ENCODE results near the gene PDE11A. TPM values are rescaled to one million over a fixed set of nuclear protein-coding genes. Genes with fewer than 3 reads are reported as not detected.

The PDE11A gene
- total RNA-seq, 1 experiment from 2014 or later = 0.13 TPM

DNA sequence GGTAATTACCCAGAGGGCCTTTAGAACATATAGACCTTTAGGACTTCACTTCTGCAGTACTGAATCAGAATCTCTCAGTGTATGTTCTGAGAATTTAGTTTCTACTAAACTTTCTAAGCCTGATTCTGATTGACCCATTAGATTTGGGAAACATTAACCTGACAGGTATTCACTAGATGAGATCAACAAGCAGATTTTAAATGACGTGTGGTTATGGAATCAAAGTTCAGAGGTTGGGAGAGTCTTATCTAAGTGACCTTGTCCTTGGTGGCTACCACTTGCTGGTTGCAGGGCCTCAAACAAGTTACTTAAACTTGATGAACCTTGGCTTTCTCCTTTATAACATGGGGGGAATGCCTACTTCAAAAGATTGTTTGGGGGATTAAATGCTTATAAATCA is 198.7 kb downstream of the PDE11A start:
- no peak overlapping the region for H4K8ac ChIP-seq (replicated peaks; ENCODE audit: insufficient read length, low read depth, low read length)
- H3K56ac ChIP-seq (ENCODE audit: insufficient read length, low read depth, low read length) = no peak overlapping the region
- H3K27ac Mint-ChIP-seq = no peak overlapping the region
- H3K23ac ChIP-seq (ENCODE audit: insufficient read length, low read depth, low read length) = no peak overlapping the region
- H2BK5ac ChIP-seq (ENCODE audit: insufficient read length, low read length) = no peak overlapping the region
- no peaks in the 10 kb centered on the region for H3K9me3 ChIP-seq (ENCODE audit: control insufficient read depth, low read depth, low read length)
- no peaks in the 10 kb centered on the region for H4K20me1 ChIP-seq (ENCODE audit: control insufficient read depth, insufficient read depth, insufficient read length)
- no peaks in the 10 kb centered on the region for H3K79me1 ChIP-seq (ENCODE audit: insufficient read depth, low read depth, low read length, poor library complexity, severe bottlenecking)
- no peaks in the 10 kb centered on the region for H3K9me3 Mint-ChIP-seq
- H2BK15ac ChIP-seq (ENCODE audit: low read depth, low read length) = no peak overlapping the region
- H3K4ac ChIP-seq (ENCODE audit: low read depth, low read length) = no peak overlapping the region
- no peak overlapping the region for H3K14ac ChIP-seq (ENCODE audit: insufficient read depth, low read length)
- H3K4me2 ChIP-seq (ENCODE audit: insufficient read depth, insufficient read length, low read length) = no peak overlapping the region
- H3T11ph ChIP-seq (ENCODE audit: low read length) = no peak overlapping the region
- H3K79me2 ChIP-seq (ENCODE audit: insufficient read depth, low read length) = no peaks in the 10 kb centered on the region
- H3K27ac ChIP-seq (ENCODE audit: insufficient read length, low read depth, low read length) = no peak overlapping the region
- no peak overlapping the region for H2BK120ac ChIP-seq (ENCODE audit: low read depth, low read length, poor library complexity, severe bottlenecking)
- no peaks in the 10 kb centered on the region for H3K27me3 ChIP-seq (ENCODE audit: insufficient read depth, low read length)
- TF ChIP-seq, protein P1, sequence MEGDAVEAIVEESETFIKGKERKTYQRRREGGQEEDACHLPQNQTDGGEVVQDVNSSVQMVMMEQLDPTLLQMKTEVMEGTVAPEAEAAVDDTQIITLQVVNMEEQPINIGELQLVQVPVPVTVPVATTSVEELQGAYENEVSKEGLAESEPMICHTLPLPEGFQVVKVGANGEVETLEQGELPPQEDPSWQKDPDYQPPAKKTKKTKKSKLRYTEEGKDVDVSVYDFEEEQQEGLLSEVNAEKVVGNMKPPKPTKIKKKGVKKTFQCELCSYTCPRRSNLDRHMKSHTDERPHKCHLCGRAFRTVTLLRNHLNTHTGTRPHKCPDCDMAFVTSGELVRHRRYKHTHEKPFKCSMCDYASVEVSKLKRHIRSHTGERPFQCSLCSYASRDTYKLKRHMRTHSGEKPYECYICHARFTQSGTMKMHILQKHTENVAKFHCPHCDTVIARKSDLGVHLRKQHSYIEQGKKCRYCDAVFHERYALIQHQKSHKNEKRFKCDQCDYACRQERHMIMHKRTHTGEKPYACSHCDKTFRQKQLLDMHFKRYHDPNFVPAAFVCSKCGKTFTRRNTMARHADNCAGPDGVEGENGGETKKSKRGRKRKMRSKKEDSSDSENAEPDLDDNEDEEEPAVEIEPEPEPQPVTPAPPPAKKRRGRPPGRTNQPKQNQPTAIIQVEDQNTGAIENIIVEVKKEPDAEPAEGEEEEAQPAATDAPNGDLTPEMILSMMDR (conservative IDR thresholded peaks at IDR 0.05) = no peak
- H2BK12ac ChIP-seq (ENCODE audit: insufficient read length, low read depth, low read length) = no peak overlapping the region
- H4K91ac ChIP-seq (ENCODE audit: insufficient read length, low read depth, low read length) = no peak overlapping the region
- H3K18ac ChIP-seq (ENCODE audit: insufficient read length, low read depth, low read length) = no peak overlapping the region
- H4K5ac ChIP-seq (ENCODE audit: insufficient read length, low read depth, low read length) = no peak overlapping the region
- no peak overlapping the region for H3K9ac ChIP-seq (ENCODE audit: extremely low read depth, insufficient read length, low read length)
- H3K4me1 ChIP-seq (ENCODE audit: insufficient read depth, low read length) = no peaks in the 10 kb centered on the region
- no peaks in the 10 kb centered on the region for H3K4me1 Mint-ChIP-seq
- no peak overlapping the region for H2BK20ac ChIP-seq (ENCODE audit: low read depth, low read length, poor library complexity, severe bottlenecking)
- H3K23me2 ChIP-seq (ENCODE audit: insufficient read length, low read depth, low read length, poor library complexity, severe bottlenecking) = no peaks in the 10 kb centered on the region
- no peak overlapping the region for H2AK5ac ChIP-seq (ENCODE audit: insufficient read length, low read length)
- no CpG with 5 or more reads among the region's 1 CpG for WGBS (ENCODE audit: extremely low coverage, insufficient read length, low lambda C conversion rate)
- no peak overlapping the region for H2AFZ ChIP-seq (ENCODE audit: low read length)
- H3K36me3 Mint-ChIP-seq (ENCODE audit: insufficient read depth in 1 of 3, low read depth in 3 of 3) = no peaks in the 10 kb centered on the region
- H3K4me3 Mint-ChIP-seq = no peak overlapping the region
- DNase-seq = no peak
- peaks cover 2% of the 10 kb centered on the region for H3K27me3 Mint-ChIP-seq (ENCODE audit: low read depth)
